ENCODE data around the gene JAKMIP2. TPM values are rescaled to one million over a fixed set of nuclear protein-coding genes. Genes with fewer than 3 reads are reported as not detected.
A peak's percentile ranks its signal among the peaks of the same experiment; 100 is the strongest.

Gene JAKMIP2
- total RNA-seq, 1 experiment from 2014 or later = not detected

DNA sequence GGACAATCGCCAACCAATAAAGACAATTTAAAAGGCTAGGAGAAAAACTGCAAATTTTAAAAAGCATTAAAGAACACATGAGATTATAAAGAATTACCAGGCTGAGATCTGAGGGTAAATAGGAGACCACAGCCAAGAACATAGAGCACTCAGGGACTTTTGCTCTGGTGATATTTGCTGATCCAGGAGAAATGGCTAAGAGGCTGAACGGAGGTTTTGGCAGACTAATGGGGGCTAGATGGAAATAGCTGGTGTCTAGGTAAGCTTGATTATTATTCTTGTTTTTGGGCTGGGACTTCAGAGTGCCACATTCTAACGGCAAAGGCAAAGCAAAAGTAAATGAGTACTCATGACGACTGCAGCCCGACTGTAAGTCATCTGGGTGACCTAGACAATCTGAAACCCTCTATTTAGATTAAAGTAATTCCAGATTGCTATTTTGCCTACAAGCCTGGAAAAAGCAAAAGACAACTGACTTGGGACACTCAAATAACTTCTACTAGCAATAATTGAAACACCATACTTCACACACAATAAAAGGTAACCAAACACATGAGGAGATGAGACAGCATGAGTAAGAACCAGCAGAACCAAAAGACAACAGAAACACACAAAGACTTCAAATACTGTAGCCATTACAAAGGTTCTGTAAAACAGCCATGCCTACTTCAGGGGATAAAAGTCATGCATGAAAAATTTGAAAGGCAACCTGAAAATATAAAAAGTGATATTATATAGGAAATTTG, 68.8 kb downstream of the JAKMIP2 start:
- peak; percentile 47 for DNase-seq (ENCODE audit: low spot score)
- in situ Hi-C loops (cut with HindIII; ENCODE audit: low sequenced_read_pairs) = no loop called here

DNA sequence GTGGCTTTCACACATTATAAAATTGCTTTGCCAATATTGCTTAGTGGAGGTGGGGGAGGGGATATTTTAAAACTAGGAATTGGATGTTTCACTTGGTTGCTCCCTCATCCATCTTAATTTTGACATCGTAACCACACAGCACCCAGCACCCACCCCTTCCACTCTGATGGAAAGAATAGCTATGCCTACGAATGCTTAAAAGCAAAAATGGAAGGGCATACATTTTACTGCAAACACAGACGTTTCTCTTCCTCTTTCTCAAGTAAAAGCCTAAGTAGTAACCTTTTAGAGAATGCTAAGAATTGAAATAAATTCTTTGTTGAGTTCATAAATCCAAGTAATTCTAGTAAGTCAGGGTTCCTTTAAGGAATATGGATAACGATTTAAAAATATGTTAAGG, 69.9 kb downstream of the JAKMIP2 start:
- in situ Hi-C loops (cut with HindIII; ENCODE audit: low sequenced_read_pairs) = no loop called here
- no peak for DNase-seq (ENCODE audit: low spot score)

DNA sequence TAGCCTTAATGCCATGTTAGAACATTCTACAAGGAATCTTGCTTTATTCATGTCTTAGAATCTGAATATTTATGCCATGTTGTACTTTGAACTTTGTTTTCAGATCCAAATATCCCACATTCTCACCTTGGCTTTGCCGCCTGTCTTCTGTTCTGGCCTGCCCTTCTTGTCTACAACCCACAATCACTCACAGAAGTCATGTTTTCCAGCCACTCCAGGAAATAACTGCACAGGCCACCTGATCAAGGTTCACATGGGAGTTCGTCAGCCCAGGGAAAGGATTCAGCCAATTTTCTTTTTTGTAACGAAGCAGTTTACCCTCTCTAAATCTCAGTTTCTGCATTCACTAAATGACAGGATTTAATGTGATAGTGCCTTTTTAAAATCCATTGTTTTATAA, 70.5 kb downstream of the JAKMIP2 start:
- in situ Hi-C loops (cut with HindIII; ENCODE audit: low sequenced_read_pairs) = no loop called here
- no peak for DNase-seq (ENCODE audit: low spot score)

DNA sequence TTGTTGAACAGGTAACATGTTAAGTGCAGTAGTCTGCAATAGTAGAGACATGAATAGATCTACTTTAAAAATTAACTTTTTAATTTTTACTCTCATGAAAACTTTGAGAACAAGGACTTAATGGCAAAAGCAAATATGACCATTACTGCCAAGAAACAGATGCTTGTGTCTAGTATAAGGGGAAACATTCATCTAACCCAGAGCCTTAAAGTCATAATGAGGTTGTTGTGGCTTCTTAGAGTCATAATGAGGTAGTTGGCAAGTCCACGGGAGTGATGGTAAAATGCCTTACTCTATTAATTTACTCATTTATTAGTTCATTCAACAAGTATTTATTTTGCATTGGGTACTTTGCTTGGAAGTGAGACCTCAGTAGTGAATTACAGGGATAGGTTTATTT, 71.5 kb downstream of the JAKMIP2 start:
- in situ Hi-C loops (cut with HindIII; ENCODE audit: low sequenced_read_pairs) = no loop called here
- no peak for DNase-seq (ENCODE audit: low spot score)

DNA sequence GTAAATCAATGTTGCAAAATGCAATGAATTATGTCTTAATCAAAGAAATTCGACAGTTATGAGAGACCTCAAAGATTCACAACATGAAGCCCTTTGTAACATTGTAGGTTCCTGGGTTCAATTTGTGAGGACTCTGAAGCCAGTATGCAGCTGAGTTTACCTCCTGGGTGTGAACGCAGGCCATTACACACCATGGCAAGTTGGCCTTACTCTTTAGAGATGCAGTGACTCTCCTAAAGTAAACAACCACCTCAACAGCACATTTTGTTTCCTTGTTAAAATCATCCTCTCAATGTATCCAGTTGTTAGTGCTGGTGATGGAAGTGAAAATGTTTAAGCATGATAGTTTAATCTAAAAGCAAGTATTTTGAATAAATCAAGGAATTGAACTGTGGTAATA, 73.8 kb downstream of the JAKMIP2 start:
- in situ Hi-C loops (cut with HindIII; ENCODE audit: low sequenced_read_pairs) = no loop called here
- DNase-seq (ENCODE audit: low spot score) = no peak

DNA sequence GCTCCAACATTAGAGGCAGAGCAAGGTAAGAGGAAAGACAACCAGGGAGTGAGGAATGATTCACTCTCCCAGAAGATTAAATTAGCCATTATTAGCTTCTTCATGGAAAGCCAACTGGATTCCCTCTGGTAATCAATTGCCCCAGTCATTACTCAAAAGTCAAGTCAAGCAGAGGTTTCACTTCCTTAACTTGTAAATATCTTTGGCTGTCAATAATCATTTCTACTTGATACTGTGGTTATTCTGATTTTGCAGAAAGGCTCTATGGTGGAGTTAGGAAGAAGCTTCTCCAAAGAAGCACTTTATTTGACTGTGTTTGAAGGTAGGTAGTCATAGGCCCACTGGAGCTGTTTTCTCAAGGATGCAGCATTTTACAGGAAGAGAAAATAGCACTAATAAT, 78.0 kb downstream of the JAKMIP2 start:
- in situ Hi-C loops (cut with HindIII; ENCODE audit: low sequenced_read_pairs) = no loop called here
- DNase-seq (ENCODE audit: low spot score) = no peak

DNA sequence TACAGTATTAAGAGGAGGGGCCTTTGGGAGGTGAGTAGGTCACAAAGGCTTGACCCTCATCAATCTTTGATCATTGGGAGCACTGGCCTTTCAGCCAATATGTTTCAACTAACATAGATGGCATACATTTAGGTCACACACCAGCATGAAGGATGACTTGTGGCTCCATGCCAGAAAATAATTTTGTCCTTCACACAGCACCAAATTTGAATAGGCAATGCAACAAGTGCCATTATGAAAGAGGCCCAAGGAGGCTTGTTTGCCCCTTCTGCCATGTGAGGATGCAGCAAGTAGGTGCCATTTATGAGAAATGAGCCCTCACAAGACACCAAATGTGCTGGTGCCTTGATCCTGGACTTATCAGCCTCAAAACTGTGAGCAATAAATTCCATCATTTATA, 81.1 kb downstream of the JAKMIP2 start:
- in situ Hi-C loops (cut with HindIII; ENCODE audit: low sequenced_read_pairs) = no loop called here
- DNase-seq (ENCODE audit: low spot score) = peak; percentile 55

DNA sequence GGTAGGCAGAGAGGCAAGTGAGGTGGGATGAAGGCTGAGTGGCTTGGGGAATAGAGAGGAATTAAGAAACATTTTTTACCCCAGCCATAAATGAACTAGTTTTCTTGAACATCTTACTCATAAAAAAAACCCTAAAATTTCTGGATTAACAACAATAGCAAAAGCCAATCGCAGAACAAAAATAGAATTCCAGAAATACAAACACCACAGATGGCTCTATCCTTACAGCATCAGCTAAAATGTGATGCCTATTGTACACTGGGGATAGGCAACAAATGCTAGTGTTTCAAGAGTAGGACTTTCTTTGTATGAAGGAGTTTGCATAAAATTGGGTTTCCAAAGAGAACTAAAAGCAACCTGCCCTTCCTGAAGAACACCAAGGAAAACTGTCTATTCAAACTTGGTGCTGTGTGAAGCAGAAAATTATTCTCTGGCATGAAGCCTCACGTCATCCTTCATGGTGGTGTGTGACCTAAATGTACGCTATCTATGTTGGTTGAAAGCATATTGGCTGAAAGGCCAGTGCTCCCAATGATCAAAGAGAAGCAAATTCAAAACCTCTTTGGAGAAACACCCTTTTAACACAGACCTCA, 82.9 kb downstream of the JAKMIP2 start:
- DNase-seq (ENCODE audit: low spot score) = peak; percentile 67
- in situ Hi-C loops (cut with HindIII; ENCODE audit: low sequenced_read_pairs) = no loop called here

DNA sequence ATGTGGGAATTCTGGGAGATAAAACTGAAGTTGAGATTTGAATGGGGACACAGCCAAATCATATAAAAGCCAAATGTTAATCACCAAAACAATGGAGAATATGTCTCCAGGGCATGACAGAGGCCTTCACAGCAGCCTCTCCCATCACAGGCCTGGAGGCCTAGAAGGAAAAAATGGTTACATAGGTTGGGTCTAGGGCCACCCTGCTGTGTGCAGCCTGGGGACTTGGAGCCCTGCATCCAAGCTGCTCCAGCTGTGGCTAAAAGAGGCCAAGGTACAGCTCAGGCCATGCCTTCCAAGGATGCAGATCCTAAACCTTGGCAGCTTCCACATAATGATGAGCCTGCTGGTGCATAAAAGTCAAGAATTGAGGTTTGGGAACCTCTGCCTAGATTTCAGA, 85.1 kb downstream of the JAKMIP2 start:
- in situ Hi-C loops (cut with HindIII; ENCODE audit: low sequenced_read_pairs) = no loop called here
- DNase-seq (ENCODE audit: low spot score) = no peak

DNA sequence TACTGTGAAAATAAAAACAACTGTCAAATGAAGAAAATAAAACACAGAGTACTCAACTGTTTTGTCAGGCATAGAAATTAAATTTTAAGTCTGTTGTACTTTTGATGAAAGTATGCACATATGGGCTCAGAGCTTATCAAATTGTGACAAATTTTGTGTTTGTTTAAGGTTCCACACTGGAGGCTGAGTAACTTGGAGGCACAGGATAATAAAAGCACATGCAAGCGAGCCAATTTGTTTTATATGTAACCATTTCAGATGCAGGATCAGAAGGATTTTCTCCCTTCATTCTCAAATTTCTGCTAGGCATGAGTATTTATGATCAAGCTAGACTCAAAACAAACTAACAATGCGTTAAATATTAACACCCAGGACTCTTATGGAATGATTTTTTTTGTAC, 87.8 kb downstream of the JAKMIP2 start:
- in situ Hi-C loops (cut with HindIII; ENCODE audit: low sequenced_read_pairs) = no loop called here
- DNase-seq (ENCODE audit: low spot score) = no peak

DNA sequence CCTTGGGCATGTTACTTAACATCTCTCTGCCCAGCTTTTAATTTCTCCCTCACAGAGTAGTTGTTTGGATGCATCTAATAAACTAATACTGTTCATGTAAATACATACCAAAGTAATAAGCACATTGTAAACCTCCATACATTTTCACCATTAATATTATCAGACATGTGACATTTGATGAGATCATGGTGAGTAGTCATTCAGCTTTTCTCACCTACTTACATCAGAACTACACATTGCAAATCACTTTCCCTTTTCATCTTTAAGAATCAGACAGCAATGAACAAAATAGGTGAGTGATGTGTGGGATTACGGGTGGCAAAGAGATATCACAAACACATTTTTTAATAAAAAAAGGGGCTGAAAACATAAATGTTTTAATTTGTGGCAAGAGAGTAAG, 89.3 kb downstream of the JAKMIP2 start:
- DNase-seq (ENCODE audit: low spot score) = no peak
- in situ Hi-C loops (cut with HindIII; ENCODE audit: low sequenced_read_pairs) = no loop called here

DNA sequence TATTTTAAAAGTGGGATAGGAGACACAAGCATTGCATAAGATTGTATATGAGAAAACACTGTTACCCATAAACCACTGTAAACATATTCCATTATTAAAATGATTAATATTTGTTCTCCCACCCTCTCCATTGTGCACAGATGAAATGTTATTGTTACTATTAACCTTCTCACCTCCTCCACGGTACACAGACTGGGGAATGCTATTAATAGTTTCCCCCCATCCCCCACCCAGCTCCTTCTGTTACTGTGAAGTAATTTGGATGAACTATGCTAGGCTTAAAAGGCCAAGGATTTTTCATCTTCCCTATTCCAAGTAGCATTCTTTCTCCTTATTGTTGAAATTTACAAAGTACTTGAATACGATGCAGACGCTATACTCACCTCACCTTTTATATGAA, 91.4 kb downstream of the JAKMIP2 start:
- in situ Hi-C loops (cut with HindIII; ENCODE audit: low sequenced_read_pairs) = no loop called here

DNA sequence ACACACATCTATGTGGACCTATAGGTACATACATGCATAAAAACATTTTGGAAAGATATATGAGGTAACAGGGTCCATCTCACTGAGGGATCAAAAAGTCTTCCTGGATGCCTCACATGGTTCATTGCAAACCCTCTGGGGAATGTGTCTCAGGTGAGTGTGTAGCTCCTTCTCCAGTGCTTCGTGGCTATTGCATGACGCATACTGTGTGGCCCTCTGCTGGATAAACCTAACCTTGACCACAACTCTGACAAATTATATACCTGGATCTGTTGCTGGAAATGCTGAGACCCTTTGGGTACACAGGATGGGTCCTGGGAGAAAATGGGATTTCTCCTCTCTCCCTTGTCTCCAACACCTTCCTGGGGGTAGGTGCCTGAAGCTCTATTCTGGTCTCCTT, 91.9 kb downstream of the JAKMIP2 start:
- no peak for DNase-seq (ENCODE audit: low spot score)
- in situ Hi-C loops (cut with HindIII; ENCODE audit: low sequenced_read_pairs) = no loop called here

More for the DNA sequence above, 91.4 kb downstream of the JAKMIP2 start:
- DNase-seq (ENCODE audit: low spot score) = no peak

DNA sequence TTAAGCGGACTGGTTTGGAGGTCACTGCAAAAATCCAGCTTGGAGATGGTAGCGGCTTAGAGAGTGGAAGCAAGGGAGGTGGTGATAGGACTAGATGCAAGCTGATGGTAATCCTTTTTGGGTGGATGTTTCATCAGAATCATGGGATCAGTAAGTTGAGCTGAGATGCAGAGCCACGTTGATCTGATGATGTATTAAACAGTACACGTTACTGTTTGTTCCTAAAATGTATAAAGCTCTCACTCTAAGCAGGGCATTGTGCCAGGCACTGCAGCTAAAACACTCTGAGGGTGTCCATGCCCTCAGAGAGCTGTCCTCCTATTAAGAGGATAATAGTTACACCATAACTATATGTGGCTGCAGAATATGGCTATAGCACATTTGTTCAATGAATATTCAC, 93.1 kb downstream of the JAKMIP2 start:
- in situ Hi-C loops (cut with HindIII; ENCODE audit: low sequenced_read_pairs) = no loop called here
- DNase-seq (ENCODE audit: low spot score) = peak; percentile 49

DNA sequence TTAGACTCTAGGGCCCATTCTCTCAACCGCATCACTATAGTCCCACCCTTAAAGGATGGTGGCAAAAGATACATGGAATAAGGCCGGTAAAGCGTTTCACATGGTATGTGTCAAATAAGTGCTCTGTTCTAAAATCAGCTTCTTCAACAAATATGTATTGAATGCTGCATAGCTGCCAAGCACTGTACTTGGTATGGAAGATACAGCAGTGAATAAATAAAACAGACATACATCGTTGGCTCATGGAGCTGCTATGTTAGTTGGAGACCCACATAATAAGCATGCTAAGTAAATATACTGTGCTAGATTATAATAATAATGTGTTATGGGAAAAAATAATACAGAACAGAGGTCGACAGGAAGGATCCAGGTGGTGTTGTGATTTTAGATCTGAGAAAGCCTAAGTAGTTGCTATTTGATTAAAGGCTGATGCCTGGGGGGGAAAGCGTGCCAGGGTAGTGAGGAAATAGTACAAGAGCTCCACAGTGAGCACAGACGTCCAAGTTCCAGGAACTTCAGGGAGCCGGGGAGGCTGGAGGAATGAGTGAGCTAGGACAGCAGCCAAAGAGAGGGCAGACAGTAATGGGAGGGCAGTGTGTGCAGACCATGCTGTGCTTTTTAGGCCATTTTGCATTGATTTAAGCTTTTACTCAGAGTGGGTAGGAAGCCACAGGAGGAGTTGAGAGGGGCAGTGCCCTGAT, 93.7 kb downstream of the JAKMIP2 start:
- in situ Hi-C loops (cut with HindIII; ENCODE audit: low sequenced_read_pairs) = no loop called here

DNA sequence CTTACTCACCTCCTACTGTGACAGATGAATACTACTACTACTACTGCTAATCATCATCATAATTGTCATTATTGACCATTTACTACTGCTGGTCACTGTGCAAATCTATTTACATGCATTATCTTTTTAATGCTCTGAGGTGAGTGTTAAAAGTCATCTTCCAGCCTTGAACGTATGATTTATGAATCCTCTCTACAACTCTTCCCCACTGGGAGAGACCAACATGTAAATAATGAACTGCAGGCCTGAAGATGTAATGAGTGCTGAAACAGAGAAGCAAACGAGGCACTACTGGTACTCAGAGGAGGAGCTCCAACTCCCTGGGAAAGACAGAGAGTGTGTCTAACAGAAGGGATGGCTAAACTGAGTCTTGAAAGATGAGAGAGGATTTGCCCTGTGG, 95.4 kb downstream of the JAKMIP2 start:
- DNase-seq (ENCODE audit: low spot score) = no peak
- in situ Hi-C loops (cut with HindIII; ENCODE audit: low sequenced_read_pairs) = no loop called here

More for the DNA sequence above, 93.7 kb downstream of the JAKMIP2 start:
- DNase-seq (ENCODE audit: low spot score) = peak; percentile 87

DNA sequence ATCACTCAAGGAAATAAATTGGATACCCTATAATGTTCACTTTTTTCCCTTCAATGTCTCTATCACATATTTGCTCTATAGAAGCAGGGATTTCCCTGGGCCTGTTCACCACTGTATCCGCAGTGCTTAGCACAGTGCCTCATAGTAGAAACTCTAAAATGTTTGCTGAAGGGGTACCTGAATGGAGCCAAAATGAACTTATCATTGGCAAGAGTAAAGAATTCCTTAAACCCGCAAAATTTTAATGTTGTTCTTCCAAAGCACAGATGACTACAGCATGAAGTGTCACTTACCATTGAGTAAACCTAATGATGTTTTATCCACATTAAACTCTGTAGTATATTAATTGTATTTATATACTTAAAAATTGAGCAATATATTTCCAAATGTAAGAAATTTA, 96.1 kb downstream of the JAKMIP2 start:
- DNase-seq (ENCODE audit: low spot score) = no peak
- in situ Hi-C loops (cut with HindIII; ENCODE audit: low sequenced_read_pairs) = no loop called here

DNA sequence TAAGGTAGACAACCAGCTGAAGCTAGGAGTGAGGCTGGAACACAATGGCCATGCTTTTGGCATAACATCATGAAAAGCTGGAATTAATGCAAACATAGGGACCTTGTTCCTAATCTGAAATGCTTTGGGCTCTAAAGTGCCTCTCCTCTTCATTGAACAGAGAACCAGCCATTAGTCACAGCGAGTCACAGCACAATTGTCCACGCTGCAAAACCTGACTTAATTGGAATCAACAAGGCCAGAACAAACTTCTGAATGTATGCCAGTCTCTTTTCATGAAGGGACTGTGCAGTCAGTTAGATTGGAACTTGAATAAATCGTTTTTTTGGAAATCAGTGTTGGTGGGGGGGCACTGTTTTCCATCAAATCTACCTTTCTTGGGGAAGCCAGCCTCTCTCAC, 96.5 kb downstream of the JAKMIP2 start:
- peak; percentile 84 for DNase-seq (ENCODE audit: low spot score)

DNA sequence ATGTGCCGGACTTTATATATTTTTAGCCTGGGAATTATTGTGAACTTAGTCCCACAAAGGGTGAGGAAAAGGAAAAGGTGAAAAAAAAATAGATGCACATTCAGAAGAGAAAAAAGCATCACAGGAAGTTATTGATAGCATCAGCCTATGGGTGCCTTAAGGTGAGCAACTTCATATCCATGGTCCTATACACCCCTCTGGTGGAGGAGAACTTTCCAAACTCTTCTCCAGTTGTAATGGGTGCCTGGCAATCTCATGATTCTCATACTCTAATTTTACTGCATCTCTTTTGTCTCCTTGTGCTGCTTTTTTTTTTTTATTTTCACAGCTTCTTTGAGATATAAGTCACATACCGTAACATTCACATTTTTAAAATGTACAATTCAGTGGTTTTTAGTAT, 107.4 kb downstream of the JAKMIP2 start:
- in situ Hi-C loops (cut with HindIII; ENCODE audit: low sequenced_read_pairs) = no loop called here
- no peak for DNase-seq (ENCODE audit: low spot score)

More for the DNA sequence above, 96.5 kb downstream of the JAKMIP2 start:
- in situ Hi-C loops (cut with HindIII; ENCODE audit: low sequenced_read_pairs) = no loop called here

DNA sequence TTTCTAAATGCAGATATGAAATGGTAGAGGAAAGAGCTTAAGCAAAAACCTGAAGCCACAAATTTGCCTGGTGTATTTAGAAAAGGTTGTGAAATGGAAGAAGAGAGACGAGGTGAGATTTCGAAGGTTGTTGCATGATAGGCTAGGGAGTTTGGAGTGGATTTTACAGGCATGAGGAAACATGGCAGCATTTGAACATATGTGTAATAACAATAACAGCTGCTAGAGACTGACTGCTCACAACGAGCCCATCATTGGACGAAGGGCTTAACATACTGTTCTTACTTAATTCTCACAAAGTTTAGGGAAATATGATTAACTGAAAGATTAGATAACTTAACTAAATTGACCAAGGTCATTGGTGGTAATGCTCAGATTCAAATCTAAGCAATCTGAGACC, 108.1 kb downstream of the JAKMIP2 start:
- DNase-seq (ENCODE audit: low spot score) = no peak
- in situ Hi-C loops (cut with HindIII; ENCODE audit: low sequenced_read_pairs) = no loop called here

DNA sequence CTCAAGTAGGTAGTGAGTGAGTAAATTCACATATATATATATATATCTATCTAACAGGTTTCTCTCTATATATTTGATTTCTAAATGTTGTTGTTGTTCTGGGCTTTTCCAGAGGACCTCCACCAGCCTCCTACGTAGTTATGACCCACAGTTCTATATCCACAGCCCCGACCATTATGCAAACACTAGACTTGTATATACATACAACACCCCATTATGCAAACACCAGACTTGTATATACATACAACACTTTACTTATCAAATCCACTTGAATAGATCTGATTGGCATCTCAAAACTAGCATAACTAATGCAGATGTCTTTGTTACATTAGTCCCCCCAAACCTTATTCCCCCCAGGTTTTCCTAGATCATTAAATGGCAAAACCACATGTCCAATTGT, 108.7 kb downstream of the JAKMIP2 start:
- in situ Hi-C loops (cut with HindIII; ENCODE audit: low sequenced_read_pairs) = no loop called here
- DNase-seq (ENCODE audit: low spot score) = no peak
